ENCODE results near the gene ACIN1. TPM values are rescaled to one million over a fixed set of nuclear protein-coding genes. Genes with fewer than 3 reads are reported as not detected.

Gene ACIN1
- total RNA-seq, 1 experiment from 2014 or later: 69.7 TPM

DNA sequence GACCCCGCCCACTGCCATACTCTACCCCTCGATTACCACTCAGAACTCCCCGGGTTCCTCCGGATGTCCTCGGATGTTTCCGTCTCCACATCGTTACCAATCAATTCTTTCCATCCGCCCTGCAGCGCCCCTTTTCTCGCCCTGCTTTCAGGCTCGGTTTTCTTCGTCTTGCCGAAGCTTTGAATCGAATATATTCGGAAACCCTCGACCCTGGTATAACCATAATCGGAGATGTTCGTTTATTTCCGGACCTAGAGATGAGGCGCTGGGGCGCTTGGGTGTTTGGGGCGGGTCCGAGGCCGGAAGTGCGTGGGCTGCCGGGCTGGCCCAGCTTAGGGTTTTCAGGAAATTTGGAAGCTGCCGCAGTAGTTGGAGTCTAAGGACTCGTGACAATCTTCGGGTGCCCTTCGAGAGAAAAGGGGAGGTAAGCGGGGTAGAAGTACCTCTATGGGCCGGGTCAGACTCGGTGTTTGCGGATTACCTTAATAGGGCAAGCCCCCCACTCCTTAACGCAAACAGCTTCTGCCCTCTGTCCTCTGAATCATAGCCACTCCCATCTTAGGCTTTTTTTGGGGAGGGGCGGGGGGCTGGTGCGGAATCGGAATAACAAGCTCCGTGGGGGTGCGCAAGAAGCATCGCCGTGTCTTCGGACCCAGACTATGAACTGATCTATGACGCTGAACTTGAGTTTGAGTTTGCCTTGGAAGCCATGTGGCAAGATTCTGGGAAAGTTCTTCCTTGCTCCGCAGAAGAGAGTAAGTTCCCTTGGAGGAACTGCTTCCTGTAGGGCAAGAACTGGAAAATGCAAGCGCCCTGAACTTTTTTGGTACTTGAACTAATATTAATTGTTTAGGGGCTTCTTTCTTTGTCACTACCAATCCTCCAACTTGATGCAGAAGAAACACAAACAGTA lies 516 bp upstream of the ACIN1 start, which contains the start of gene C14orf119:
C14orf119 (plus strand) TSS at position 310 of the 913 bp plus-strand sequence. CDS start 2,154 bp downstream, outside the sequence.
- in situ Hi-C loops (cut with HindIII; ENCODE audit: low pct_unique_long_range_greater_than_20kb, low sequenced_read_pairs): no loop called here
- peak; percentile 100 for DNase-seq (ENCODE audit: low read depth, low spot score)

GRCh38 chr14:23093991-23094665 lies 808 bp downstream of the ACIN1 start:
- in situ Hi-C loops (cut with HindIII; ENCODE audit: low pct_unique_long_range_greater_than_20kb, low sequenced_read_pairs): no loop called here
- no peak for DNase-seq (ENCODE audit: low read depth, low spot score)

DNA sequence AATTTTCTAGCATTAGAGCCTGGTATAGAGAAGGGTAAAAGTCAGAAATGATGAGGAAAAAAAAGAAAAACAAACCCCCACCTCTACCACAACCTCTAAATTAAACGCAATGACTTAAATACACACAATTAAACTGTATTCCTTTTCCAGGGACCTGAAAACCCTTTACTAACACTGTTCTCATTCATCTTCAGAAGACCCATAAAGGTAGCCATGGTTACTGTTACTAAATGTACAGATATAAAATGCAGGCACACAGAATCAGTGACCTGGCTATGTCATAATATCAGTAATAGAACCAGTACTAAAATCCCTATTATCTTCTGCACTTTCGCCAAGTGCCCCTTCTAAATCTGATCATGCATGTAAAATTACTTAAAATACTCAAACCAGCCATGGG lies 1.4 kb downstream of the ACIN1 start:
- no peak for DNase-seq (ENCODE audit: low read depth, low spot score)
- in situ Hi-C loops (cut with HindIII; ENCODE audit: low pct_unique_long_range_greater_than_20kb, low sequenced_read_pairs): no loop called here

- in situ Hi-C loops (cut with HindIII; ENCODE audit: low pct_unique_long_range_greater_than_20kb, low sequenced_read_pairs): no loop called here
- no peak for DNase-seq (ENCODE audit: low read depth, low spot score)
Measured at GRCh38 chr14:23093104-23093503, 1.8 kb downstream of the ACIN1 start.

GRCh38 chr14:23091294-23092225 lies 3.4 kb downstream of the ACIN1 start:
- no peak for DNase-seq (ENCODE audit: low read depth, low spot score)
- in situ Hi-C loops (cut with HindIII; ENCODE audit: low pct_unique_long_range_greater_than_20kb, low sequenced_read_pairs): no loop called here

GRCh38 chr14:23090254-23090636 lies 4.7 kb downstream of the ACIN1 start:
- no peak for DNase-seq (ENCODE audit: low read depth, low spot score)
- in situ Hi-C loops (cut with HindIII; ENCODE audit: low pct_unique_long_range_greater_than_20kb, low sequenced_read_pairs): no loop called here

DNA sequence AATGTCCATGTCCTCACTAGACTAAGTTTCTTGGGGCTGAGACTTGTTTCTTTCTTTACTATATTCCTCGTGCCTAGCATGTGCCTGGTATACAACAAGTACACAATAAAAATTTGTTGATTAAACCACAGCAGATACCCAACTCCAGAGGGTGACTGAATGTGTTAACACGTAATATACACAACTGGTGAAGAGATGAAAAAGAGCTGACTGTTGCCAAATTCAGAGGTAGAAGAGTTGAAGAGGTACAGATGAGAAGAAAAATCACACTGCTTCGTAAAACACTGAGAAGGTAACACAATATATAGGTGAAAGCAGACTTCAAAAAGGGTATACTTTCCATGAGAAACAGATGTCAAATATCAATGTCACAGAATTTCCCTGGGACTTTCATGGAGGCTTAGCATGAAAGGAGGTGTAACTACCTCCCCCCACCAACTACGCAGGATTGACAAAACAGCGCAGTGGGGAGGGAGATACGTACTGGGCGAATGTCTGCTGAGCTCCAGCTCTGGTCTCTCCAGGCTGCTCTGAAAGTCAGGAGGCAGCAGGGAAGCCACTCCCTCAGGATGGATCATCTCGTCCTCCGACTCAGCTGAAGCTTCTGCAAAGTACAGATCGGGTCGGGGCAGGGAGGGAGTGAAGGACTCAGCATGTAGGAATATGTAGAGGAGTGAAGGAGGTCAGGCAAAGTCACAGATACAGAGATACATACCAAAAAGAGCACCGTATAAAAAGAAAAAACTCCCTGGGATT lies 5.3 kb downstream of the ACIN1 start:
- in situ Hi-C loops (cut with HindIII; ENCODE audit: low pct_unique_long_range_greater_than_20kb, low sequenced_read_pairs): no loop called here
- DNase-seq (ENCODE audit: low read depth, low spot score): no peak

- no peak for DNase-seq (ENCODE audit: low read depth, low spot score)
- in situ Hi-C loops (cut with HindIII; ENCODE audit: low pct_unique_long_range_greater_than_20kb, low sequenced_read_pairs): no loop called here
Measured at GRCh38 chr14:23086565-23086964, 8.4 kb downstream of the ACIN1 start.

- no peak for DNase-seq (ENCODE audit: low read depth, low spot score)
- in situ Hi-C loops (cut with HindIII; ENCODE audit: low pct_unique_long_range_greater_than_20kb, low sequenced_read_pairs): no loop called here
Measured at GRCh38 chr14:23085458-23085857, 9.5 kb downstream of the ACIN1 start.

DNA sequence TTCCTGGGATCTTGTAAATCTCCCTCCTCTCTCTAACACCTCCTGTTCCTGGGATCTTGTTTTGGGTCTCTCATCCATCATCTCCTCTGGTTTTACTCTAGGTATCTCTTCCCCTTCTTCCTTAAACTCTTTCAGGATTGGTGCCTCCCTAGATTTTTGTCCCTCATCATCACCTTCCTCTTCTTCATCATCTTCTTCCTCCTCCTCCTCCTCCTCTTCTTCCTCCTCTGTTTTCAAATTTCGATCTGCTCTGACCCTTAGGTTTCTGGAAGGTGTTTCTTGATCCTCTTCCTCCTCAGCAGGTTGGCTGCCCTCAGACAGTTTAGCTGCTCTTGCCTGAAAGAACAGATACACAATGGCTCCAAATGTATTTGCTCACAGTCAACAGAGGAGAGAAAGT lies 14.5 kb downstream of the ACIN1 start:
- in situ Hi-C loops (cut with HindIII; ENCODE audit: low pct_unique_long_range_greater_than_20kb, low sequenced_read_pairs): no loop called here

GRCh38 chr14:23079716-23080115 lies 15.2 kb downstream of the ACIN1 start:
- no peak for DNase-seq (ENCODE audit: low read depth, low spot score)
- in situ Hi-C loops (cut with HindIII; ENCODE audit: low pct_unique_long_range_greater_than_20kb, low sequenced_read_pairs): no loop called here

More for the DNA sequence above, 14.5 kb downstream of the ACIN1 start:
- DNase-seq (ENCODE audit: low read depth, low spot score): no peak

GRCh38 chr14:23078692-23079116 lies 16.2 kb downstream of the ACIN1 start:
- in situ Hi-C loops (cut with HindIII; ENCODE audit: low pct_unique_long_range_greater_than_20kb, low sequenced_read_pairs): no loop called here
- DNase-seq (ENCODE audit: low read depth, low spot score): peak; percentile 97

DNA sequence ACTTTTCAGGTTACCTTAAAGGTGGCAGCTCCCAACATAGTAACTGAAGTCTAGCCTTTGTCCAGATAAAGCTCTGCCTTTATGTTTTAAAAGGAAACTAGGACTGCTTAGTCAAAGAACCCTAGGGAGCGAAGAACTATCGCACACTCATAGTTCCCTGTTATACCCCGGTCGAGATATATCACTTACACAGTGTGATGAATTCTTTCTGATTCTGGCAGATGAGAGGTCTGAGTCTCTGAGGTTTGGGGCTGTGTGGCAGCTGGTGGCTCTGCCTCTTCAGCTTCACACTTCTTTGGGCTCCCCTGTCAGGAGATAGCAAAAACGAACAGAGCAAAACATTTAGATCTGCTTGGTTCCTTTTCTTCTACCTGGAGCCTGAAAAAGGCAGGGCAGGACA lies 17.0 kb downstream of the ACIN1 start:
- no peak for DNase-seq (ENCODE audit: low read depth, low spot score)
- in situ Hi-C loops (cut with HindIII; ENCODE audit: low pct_unique_long_range_greater_than_20kb, low sequenced_read_pairs): no loop called here

DNA sequence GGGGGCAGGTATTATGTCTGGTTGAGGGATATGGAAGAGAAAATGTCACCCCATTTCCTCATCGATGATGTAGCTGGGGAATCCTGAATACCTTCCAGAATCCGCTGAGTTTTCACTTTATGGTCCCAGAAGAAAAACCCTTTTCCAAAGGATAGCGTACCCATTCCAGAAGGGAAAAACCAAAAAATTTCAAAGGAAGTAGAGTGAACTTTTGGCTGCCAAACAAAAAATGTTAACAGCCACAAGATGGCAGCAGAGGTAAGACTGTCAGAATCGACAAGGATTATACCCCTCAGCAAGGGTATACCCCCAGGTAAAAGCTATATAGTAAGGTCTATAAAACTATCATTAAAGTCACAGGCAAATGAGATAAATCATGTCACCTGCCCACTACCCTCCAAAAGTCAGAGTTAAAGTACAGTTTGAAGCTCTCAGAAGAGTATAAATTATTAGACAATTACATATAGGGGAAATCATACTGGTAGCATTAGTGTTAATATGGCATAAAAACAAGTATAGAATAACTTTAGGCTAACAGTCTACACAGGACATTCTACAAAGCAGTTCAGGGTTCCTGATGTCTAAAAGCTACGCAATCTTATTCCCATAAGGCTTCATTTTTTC lies 18.0 kb downstream of the ACIN1 start:
- in situ Hi-C loops (cut with HindIII; ENCODE audit: low pct_unique_long_range_greater_than_20kb, low sequenced_read_pairs): no loop called here
- peak; percentile 65 for DNase-seq (ENCODE audit: low read depth, low spot score)

- in situ Hi-C loops (cut with HindIII; ENCODE audit: low pct_unique_long_range_greater_than_20kb, low sequenced_read_pairs): no loop called here
- no peak for DNase-seq (ENCODE audit: low read depth, low spot score)
Measured at GRCh38 chr14:23074906-23075305, 20.0 kb downstream of the ACIN1 start.

- DNase-seq (ENCODE audit: low read depth, low spot score): no peak
Measured at GRCh38 chr14:23071921-23072539, 22.9 kb downstream of the ACIN1 start.

More at GRCh38 chr14:23071921-23072539, 22.9 kb downstream of the ACIN1 start:
- in situ Hi-C loops (cut with HindIII; ENCODE audit: low pct_unique_long_range_greater_than_20kb, low sequenced_read_pairs): no loop called here

All from SK-MEL-5 (cell line).